ENCODE results near the gene ABCC1. TPM values are rescaled to one million over a fixed set of nuclear protein-coding genes. Genes with fewer than 3 reads are reported as not detected.
"Not testable (repeated sequence)": the region's sequence is repeated elsewhere in the genome, so short reads cannot be mapped to it uniquely, and the experiment has no call there.

Gene ABCC1
- total and polyA plus RNA-seq, 2 experiments from 2014 or later, result 7.0 to 9.3 TPM

DNA sequence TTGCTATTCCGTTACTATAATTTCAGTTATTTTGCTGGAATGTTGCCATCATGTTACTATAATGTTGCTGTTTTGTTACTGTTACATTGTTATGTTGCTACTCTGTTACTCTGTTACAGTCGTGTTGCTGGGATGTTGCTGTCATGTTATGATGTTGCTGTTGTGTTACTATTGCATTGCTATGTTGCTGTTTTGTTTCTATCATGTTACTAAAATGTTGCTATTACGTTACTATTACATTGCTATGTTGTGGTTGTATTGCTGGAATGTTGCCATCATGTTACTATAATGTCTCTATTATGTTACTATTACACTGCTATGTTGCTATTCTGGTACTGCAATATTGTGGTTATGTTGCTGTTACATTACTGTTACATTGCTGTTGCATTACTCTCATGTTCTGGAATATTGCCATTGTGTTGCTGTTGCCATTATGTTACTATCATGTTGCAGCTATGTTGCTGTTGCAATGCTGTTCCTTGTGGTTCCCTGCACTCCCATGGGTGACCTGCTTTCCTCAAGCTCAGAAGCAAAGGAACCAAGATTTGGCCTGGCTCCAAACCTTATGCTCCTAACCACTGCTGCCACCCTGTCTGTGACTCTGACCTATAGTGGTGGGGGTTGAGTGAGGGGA lies 209.4 kb downstream of the ABCC1 start:
- Histone ChIP-seq H2AFZ (no peak overlapping the region), H3K9me3 (ENCODE audit: low read depth) (no peaks in the 10 kb centered on the region), H3K4me2 (no peak overlapping the region), H3K4me1 (ENCODE audit: insufficient read depth) (no peaks in the 10 kb centered on the region), H3K79me2 (no peaks in the 10 kb centered on the region), H3K9me2 (replicated peaks; ENCODE audit: insufficient read depth) (no peaks in the 10 kb centered on the region), H4K20me1 (ENCODE audit: insufficient read depth, poor library complexity, severe bottlenecking) (no peaks in the 10 kb centered on the region), H3K36me3 (replicated peaks; ENCODE audit: insufficient read depth, low read depth) (peaks cover 6% of the 10 kb centered on the region), H3K4me3 (no peak overlapping the region), H3K27me3 (no peaks in the 10 kb centered on the region), H3K27ac (no peak overlapping the region)
- WGBS (ENCODE audit: low lambda C conversion rate, missing lambda C conversion rate), result 86% methylated on average over 3 of the region's 3 CpGs
- no peak for DNase-seq (ENCODE audit: low spot score)
- TF ChIP-seq EZH2phosphoT487 (IDR thresholded peaks at IDR 0.05; ENCODE audit: low read depth, severe bottlenecking, unreplicated experiment) (no peak), EZH2 (IDR thresholded peaks at IDR 0.05; ENCODE audit: borderline replicate concordance) (no peak)
- TF ChIP-seq, protein P1, sequence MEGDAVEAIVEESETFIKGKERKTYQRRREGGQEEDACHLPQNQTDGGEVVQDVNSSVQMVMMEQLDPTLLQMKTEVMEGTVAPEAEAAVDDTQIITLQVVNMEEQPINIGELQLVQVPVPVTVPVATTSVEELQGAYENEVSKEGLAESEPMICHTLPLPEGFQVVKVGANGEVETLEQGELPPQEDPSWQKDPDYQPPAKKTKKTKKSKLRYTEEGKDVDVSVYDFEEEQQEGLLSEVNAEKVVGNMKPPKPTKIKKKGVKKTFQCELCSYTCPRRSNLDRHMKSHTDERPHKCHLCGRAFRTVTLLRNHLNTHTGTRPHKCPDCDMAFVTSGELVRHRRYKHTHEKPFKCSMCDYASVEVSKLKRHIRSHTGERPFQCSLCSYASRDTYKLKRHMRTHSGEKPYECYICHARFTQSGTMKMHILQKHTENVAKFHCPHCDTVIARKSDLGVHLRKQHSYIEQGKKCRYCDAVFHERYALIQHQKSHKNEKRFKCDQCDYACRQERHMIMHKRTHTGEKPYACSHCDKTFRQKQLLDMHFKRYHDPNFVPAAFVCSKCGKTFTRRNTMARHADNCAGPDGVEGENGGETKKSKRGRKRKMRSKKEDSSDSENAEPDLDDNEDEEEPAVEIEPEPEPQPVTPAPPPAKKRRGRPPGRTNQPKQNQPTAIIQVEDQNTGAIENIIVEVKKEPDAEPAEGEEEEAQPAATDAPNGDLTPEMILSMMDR (IDR thresholded peaks at IDR 0.05; ENCODE audit: poor library complexity), result no peak

DNA sequence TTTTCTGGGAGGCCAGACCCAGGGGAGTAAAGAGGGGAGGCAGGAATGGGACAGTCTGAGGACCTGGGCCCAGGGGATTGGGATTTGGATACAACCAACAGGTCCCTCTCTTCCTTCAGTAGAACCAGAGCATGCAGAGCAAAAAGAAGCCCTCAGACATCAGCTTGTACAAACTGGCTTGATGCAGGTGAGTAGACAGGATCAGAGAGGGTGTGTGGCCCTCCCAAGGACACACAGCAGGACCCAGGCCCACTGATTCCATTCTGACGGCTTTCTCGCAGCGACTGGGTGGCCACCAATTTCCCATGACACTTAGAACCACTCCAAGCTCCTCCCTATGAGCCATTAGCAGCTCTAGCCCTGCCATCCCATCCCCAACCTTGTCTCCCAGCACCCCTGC lies 210.2 kb downstream of the ABCC1 start:
- Histone ChIP-seq H2AFZ (no peak overlapping the region), H3K27ac (no peak overlapping the region), H3K9me3 (ENCODE audit: low read depth) (no peaks in the 10 kb centered on the region), H3K27me3 (no peaks in the 10 kb centered on the region), H4K20me1 (ENCODE audit: insufficient read depth, poor library complexity, severe bottlenecking) (no peaks in the 10 kb centered on the region), H3K36me3 (replicated peaks; ENCODE audit: insufficient read depth, low read depth) (peaks cover 6% of the 10 kb centered on the region), H3K4me3 (no peak overlapping the region), H3K4me1 (ENCODE audit: insufficient read depth) (no peaks in the 10 kb centered on the region), H3K9me2 (replicated peaks; ENCODE audit: insufficient read depth) (no peaks in the 10 kb centered on the region), H3K4me2 (no peak overlapping the region), H3K79me2 (no peaks in the 10 kb centered on the region)
- no peak for DNase-seq (ENCODE audit: low spot score)
- TF ChIP-seq EZH2phosphoT487 (IDR thresholded peaks at IDR 0.05; ENCODE audit: low read depth, severe bottlenecking, unreplicated experiment), result no peak
- no peak for TF ChIP-seq EZH2 (IDR thresholded peaks at IDR 0.05; ENCODE audit: borderline replicate concordance)
- TF ChIP-seq, protein P1 (IDR thresholded peaks at IDR 0.05; ENCODE audit: poor library complexity), result no peak
- 69% methylated on average over 3 of the region's 3 CpGs for WGBS (ENCODE audit: low lambda C conversion rate, missing lambda C conversion rate)

DNA sequence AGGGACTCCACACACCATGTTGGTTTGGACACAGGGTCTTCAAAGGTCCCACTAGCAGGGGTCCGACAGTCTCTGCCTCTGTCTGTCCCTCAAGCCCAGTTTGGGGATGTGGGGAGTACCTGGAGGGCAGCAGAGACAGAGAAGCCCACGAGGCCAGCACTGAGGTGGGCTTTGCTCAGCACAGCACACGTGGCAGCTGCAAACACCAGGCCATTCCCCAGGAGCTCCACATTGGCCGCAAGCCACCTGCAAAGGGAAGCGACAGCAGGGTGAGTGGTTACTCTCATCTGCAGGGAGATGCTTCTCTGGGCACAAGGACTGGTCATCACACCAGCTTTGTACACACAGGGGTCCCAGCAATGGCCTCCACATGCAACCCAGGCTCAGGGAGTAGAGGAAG lies 211.9 kb downstream of the ABCC1 start:
- Histone ChIP-seq H3K79me2 (no peaks in the 10 kb centered on the region), H4K20me1 (ENCODE audit: insufficient read depth, poor library complexity, severe bottlenecking) (no peaks in the 10 kb centered on the region), H2AFZ (no peak overlapping the region), H3K27ac (no peak overlapping the region), H3K27me3 (no peaks in the 10 kb centered on the region), H3K9me2 (replicated peaks; ENCODE audit: insufficient read depth) (no peaks in the 10 kb centered on the region), H3K9me3 (ENCODE audit: low read depth) (no peaks in the 10 kb centered on the region), H3K4me3 (no peak overlapping the region), H3K4me2 (no peak overlapping the region), H3K4me1 (ENCODE audit: insufficient read depth) (no peaks in the 10 kb centered on the region), H3K36me3 (replicated peaks; ENCODE audit: insufficient read depth, low read depth) (peaks cover 6% of the 10 kb centered on the region)
- no peak for TF ChIP-seq EZH2phosphoT487 (IDR thresholded peaks at IDR 0.05; ENCODE audit: low read depth, severe bottlenecking, unreplicated experiment)
- WGBS (ENCODE audit: low lambda C conversion rate, missing lambda C conversion rate), result 90% methylated on average over 5 of the region's 5 CpGs
- no peak for DNase-seq (ENCODE audit: low spot score)

DNA sequence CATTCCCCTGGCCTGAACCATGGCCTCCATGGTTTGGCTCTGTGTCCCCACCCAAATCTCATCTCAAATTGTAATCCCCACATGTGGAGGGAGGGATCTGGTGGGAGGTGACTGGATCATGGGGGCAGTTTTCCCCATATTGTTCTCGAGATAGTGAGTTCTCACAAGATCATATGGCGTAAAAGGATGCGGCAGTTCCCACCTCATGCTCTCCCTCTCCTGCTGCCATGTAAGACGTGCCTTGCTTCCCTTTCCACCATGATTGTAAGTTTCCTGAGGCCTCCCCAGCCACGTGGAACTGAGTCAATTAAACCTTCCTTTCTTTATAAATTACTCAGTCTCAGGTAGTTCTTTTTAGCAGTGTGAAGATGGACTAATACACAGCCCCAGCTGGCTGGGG lies 212.4 kb downstream of the ABCC1 start:
- H3K9me3 ChIP-seq (ENCODE audit: low read depth), result not testable (repeated sequence)

More for the DNA sequence above, 212.4 kb downstream of the ABCC1 start:
- H3K27ac ChIP-seq; DNase-seq (ENCODE audit: low spot score); H3K4me1 ChIP-seq (ENCODE audit: insufficient read depth); H3K4me3 ChIP-seq; H4K20me1 ChIP-seq (ENCODE audit: insufficient read depth, poor library complexity, severe bottlenecking); H3K9me2 ChIP-seq (replicated peaks; ENCODE audit: insufficient read depth); H3K79me2 ChIP-seq; H3K4me2 ChIP-seq; H3K27me3 ChIP-seq; H2AFZ ChIP-seq; H3K36me3 ChIP-seq (replicated peaks; ENCODE audit: insufficient read depth, low read depth): not testable (repeated sequence)
- 83% methylated on average over 5 of the region's 5 CpGs for WGBS (ENCODE audit: low lambda C conversion rate, missing lambda C conversion rate)
